ENCODE results near the gene HNRNPL. TPM values are rescaled to one million over a fixed set of nuclear protein-coding genes. Genes with fewer than 3 reads are reported as not detected.

Gene HNRNPL
- total and polyA plus RNA-seq, 2 of the 8 experiments (the other 6 are each of a cell fraction or from before 2014, with no cell fraction given), result 404 to 779 TPM

GRCh38 chr19:38839816-38840582, 9.8 kb downstream of the HNRNPL start:
- ChIA-PET POLR2A (ENCODE audit: partially characterized antibody) (interaction anchor here (0.6 to 14.2 kb wide), 24 partner anchors 6 to 104 kb away, joined by 3 to 376 read pairs (median 4); partner anchors contain the start of genes CAPN12, ECH1 and HNRNPL), CTCF (ENCODE audit: partially characterized antibody) (no interaction called here)
- no peak overlapping the region for H3K27ac ChIP-seq (ENCODE audit: low read depth, low read length)

More at GRCh38 chr19:38839816-38840582, 9.8 kb downstream of the HNRNPL start:
- H2BK20ac ChIP-seq (ENCODE audit: low read length), result no peak overlapping the region
- H3K56ac ChIP-seq (replicated peaks; ENCODE audit: insufficient read length, low read depth, low read length), result no peak overlapping the region
- no peak overlapping the region for H3K4me2 ChIP-seq (ENCODE audit: insufficient read depth in 1 of 2, low read depth in 2 of 2, low read length in 2 of 2)
- no peak overlapping the region for H3K9ac ChIP-seq (replicated peaks in 1 of 4; ENCODE audit: extremely low read depth in 1 of 4, low read depth in 3 of 4, low read length in 3 of 4)
- H4K20me1 ChIP-seq (replicated peaks in 1 of 2; ENCODE audit: control insufficient read depth in 1 of 2, insufficient read depth in 2 of 2, low read length in 2 of 2), result peaks cover 36 to 47% of the 10 kb centered on the region in 2 experiments
- peaks cover 80 to 97% (median 91%) of the 10 kb centered on the region in 4 experiments for H3K36me3 ChIP-seq (ENCODE audit: control insufficient read depth in 2 of 4, insufficient read depth in 4 of 4, low read length in 3 of 4)
- TF ChIP-seq CHD1 (IDR thresholded peaks at IDR 0.05; ENCODE audit: low read depth, low read length), result no peak
- no peak for TF ChIP-seq CTBP2 (IDR thresholded peaks at IDR 0.05; ENCODE audit: borderline replicate concordance, insufficient read depth, insufficient read length, low read length)
- no peak for TF ChIP-seq NANOG (IDR thresholded peaks at IDR 0.05; ENCODE audit: insufficient read depth, low read depth, low read length, poor library complexity, severe bottlenecking)
- TF ChIP-seq POLR2A (IDR thresholded peaks at IDR 0.05; ENCODE audit: control extremely low read depth in 1 of 2, low read depth in 2 of 2, low read length in 2 of 2), result peak in 1 of 2 experiments; percentile 34; a peak in 1 of 3 replicates
- no peak for TF ChIP-seq GTF2F1 (IDR thresholded peaks at IDR 0.05; ENCODE audit: borderline replicate concordance, low read depth, low read length)
- peaks cover 0 to 38% of the 10 kb centered on the region in 2 experiments; a peak in 2 of 4 replicates for H3K79me2 ChIP-seq (ENCODE audit: control insufficient read depth in 1 of 2, insufficient read depth in 2 of 2, low read length in 2 of 2)
- H2AK5ac ChIP-seq (ENCODE audit: low read depth, low read length), result no peak overlapping the region
- H3K23me2 ChIP-seq (ENCODE audit: low read depth, low read length), result no peaks in the 10 kb centered on the region
- 91% methylated on average over 19 of the region's 28 CpGs; no CpG with 5 or more reads in 1 of the 2 experiments for WGBS, 2 experiments (ENCODE audit: extremely low coverage in 1 of 2, insufficient coverage in 1 of 2, insufficient read length in 1 of 2, insufficient replicate concordance in 2 of 2, low coverage in 1 of 2, low lambda C conversion rate in 2 of 2, missing lambda C conversion rate in 1 of 2)
- H3K27me3 ChIP-seq (replicated peaks in 1 of 4; ENCODE audit: control insufficient read depth in 3 of 4, extremely low read depth in 1 of 4, insufficient read depth in 3 of 4, low read length in 3 of 4), result no peaks in the 10 kb centered on the region; a peak in 1 of 7 replicates
- H3K14ac ChIP-seq (ENCODE audit: insufficient read length), result no peak overlapping the region
- H3K4me3 ChIP-seq (ENCODE audit: extremely low read depth in 1 of 4, insufficient read depth in 2 of 4, low read depth in 3 of 4, low read length in 4 of 4), result no peak overlapping the region
- DNase-seq (ENCODE audit: low read depth in 1 of 2, low spot score in 2 of 2) (no peak), FAIRE-seq (no peak)
- no peaks in the 10 kb centered on the region for H3K9me3 ChIP-seq (ENCODE audit: insufficient read depth in 2 of 2, low read depth in 1 of 2, low read length in 1 of 2)
- no peak overlapping the region for H2BK5ac ChIP-seq (ENCODE audit: low read depth, low read length)
- H2BK15ac ChIP-seq (ENCODE audit: low read length), result no peak overlapping the region
- no peak overlapping the region for H4K91ac ChIP-seq (replicated peaks; ENCODE audit: insufficient read length, low read length)
- no peak overlapping the region; the same call in 1 of the 2 replicates for H4K8ac ChIP-seq (ENCODE audit: extremely low read depth, insufficient read depth, low read length)
- no peak overlapping the region for H2BK120ac ChIP-seq (replicated peaks; ENCODE audit: low read depth, low read length)
- H3K23ac ChIP-seq (ENCODE audit: insufficient read length), result no peak overlapping the region
- H3K79me1 ChIP-seq (ENCODE audit: low read depth, low read length), result peaks cover 9% of the 10 kb centered on the region; the same call in 1 of the 2 replicates
- no peak overlapping the region for H2AFZ ChIP-seq (ENCODE audit: low read length)
- no peak overlapping the region for H4K5ac ChIP-seq (ENCODE audit: insufficient read length, low read depth, low read length)
- no peak overlapping the region for H3K18ac ChIP-seq (ENCODE audit: extremely low read depth, low read length)
- H3K4ac ChIP-seq (replicated peaks; ENCODE audit: insufficient read length, low read depth, low read length), result no peak overlapping the region
- H2BK12ac ChIP-seq (ENCODE audit: low read depth, low read length), result no peak overlapping the region
- H3K4me1 ChIP-seq (replicated peaks in 1 of 4; ENCODE audit: control insufficient read depth in 3 of 4, insufficient read depth in 4 of 4, low read length in 3 of 4), result no peaks in the 10 kb centered on the region

Measured in H1 (cell line).